Measurements from ENCODE around the gene S100A7A. TPM values are rescaled to one million over a fixed set of nuclear protein-coding genes. Genes with fewer than 3 reads are reported as not detected.

S100A7A gene
- polyA plus RNA-seq, 1 of the 3 experiments (the other 2 are of a cell fraction), result not detected

GRCh38 chr1:153379591-153379990 is 36.7 kb upstream of the S100A7A start:
- 11% methylated on average over 9 of the region's 10 CpGs for WGBS (ENCODE audit: low lambda C conversion rate)
- no peaks in the 10 kb centered on the region for H4K20me1 ChIP-seq (ENCODE audit: insufficient read depth)
- TF ChIP-seq FOXJ3 (CRISPR knock-in tag; IDR thresholded peaks at IDR 0.05), result no peak
- TF ChIP-seq, protein P1, sequence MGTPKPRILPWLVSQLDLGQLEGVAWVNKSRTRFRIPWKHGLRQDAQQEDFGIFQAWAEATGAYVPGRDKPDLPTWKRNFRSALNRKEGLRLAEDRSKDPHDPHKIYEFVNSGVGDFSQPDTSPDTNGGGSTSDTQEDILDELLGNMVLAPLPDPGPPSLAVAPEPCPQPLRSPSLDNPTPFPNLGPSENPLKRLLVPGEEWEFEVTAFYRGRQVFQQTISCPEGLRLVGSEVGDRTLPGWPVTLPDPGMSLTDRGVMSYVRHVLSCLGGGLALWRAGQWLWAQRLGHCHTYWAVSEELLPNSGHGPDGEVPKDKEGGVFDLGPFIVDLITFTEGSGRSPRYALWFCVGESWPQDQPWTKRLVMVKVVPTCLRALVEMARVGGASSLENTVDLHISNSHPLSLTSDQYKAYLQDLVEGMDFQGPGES (IDR thresholded peaks at IDR 0.05; ENCODE audit: low read depth, low read length), result no peak
- TF ChIP-seq POLR2AphosphoS5 (IDR thresholded peaks at IDR 0.05; ENCODE audit: low read depth, low read length), result no peak
- TF ChIP-seq ZBTB33 (IDR thresholded peaks at IDR 0.05; ENCODE audit: borderline replicate concordance, low read depth), result no peak
- no peaks in the 10 kb centered on the region for H3K79me2 ChIP-seq (ENCODE audit: insufficient read depth)
- POLR2A ChIA-PET, result no interaction called here
- no peaks in the 10 kb centered on the region for H3K9me2 ChIP-seq
- H3K9ac ChIP-seq, result no peak overlapping the region
- DNase-seq, result no peak
- no peaks in the 10 kb centered on the region for H3K9me3 ChIP-seq
- H3K4me2 ChIP-seq, result no peak overlapping the region
- no peak overlapping the region for H3K27ac ChIP-seq (ENCODE audit: low read depth in 2 of 2, low read length in 1 of 2)
- no peaks in the 10 kb centered on the region; the same call in 1 of the 2 replicates for H3K27me3 ChIP-seq (ENCODE audit: insufficient read depth)
- no peaks in the 10 kb centered on the region for H3F3A ChIP-seq (replicated peaks; ENCODE audit: insufficient read depth)
- CTCF ChIA-PET, result no interaction called here
- no peak overlapping the region for H2AFZ ChIP-seq (ENCODE audit: low read depth)
- no peaks in the 10 kb centered on the region for H3K4me1 ChIP-seq (ENCODE audit: control insufficient read depth in 1 of 2, insufficient read depth in 2 of 2, low read depth in 1 of 2, low read length in 1 of 2)
- no peaks in the 10 kb centered on the region for H3K36me3 ChIP-seq (replicated peaks in 1 of 2; ENCODE audit: control insufficient read depth in 1 of 2, insufficient read depth in 2 of 2, low read length in 1 of 2)
- no peak overlapping the region for H3K4me3 ChIP-seq (ENCODE audit: low read depth in 2 of 2, low read length in 1 of 2)

GRCh38 chr1:153380711-153381110 is 35.6 kb upstream of the S100A7A start:
- no peaks in the 10 kb centered on the region; the same call in 1 of the 2 replicates for H3K27me3 ChIP-seq (ENCODE audit: insufficient read depth)
- H3K36me3 ChIP-seq (replicated peaks in 1 of 2; ENCODE audit: control insufficient read depth in 1 of 2, insufficient read depth in 2 of 2, low read length in 1 of 2), result no peaks in the 10 kb centered on the region
- TF ChIP-seq, protein P1 (IDR thresholded peaks at IDR 0.05; ENCODE audit: low read depth, low read length), result no peak
- no peak for TF ChIP-seq CHD2 (IDR thresholded peaks at IDR 0.05; ENCODE audit: low read length, partially characterized antibody)
- TF ChIP-seq GATA2 (CRISPR knock-in tag; IDR thresholded peaks at IDR 0.05), result no peak
- no peak for TF ChIP-seq GABPA (IDR thresholded peaks at IDR 0.05; ENCODE audit: low read depth)
- no peak for TF ChIP-seq NFIC (IDR thresholded peaks at IDR 0.05; ENCODE audit: borderline replicate concordance)
- no peak for DNase-seq
- H3K4me1 ChIP-seq (ENCODE audit: control insufficient read depth in 1 of 2, insufficient read depth in 2 of 2, low read depth in 1 of 2, low read length in 1 of 2), result no peaks in the 10 kb centered on the region
- no peaks in the 10 kb centered on the region for H4K20me1 ChIP-seq (ENCODE audit: insufficient read depth)
- no peaks in the 10 kb centered on the region for H3F3A ChIP-seq (replicated peaks; ENCODE audit: insufficient read depth)
- no peak overlapping the region for H3K4me2 ChIP-seq
- ChIA-PET POLR2A (no interaction called here), CTCF (no interaction called here)
- no peak overlapping the region for H3K4me3 ChIP-seq (ENCODE audit: low read depth in 2 of 2, low read length in 1 of 2)
- H3K27ac ChIP-seq (ENCODE audit: low read depth in 2 of 2, low read length in 1 of 2), result no peak overlapping the region
- H3K9me3 ChIP-seq, result no peaks in the 10 kb centered on the region
- H2AFZ ChIP-seq (ENCODE audit: low read depth), result no peak overlapping the region
- H3K9ac ChIP-seq, result no peak overlapping the region
- H3K79me2 ChIP-seq (ENCODE audit: insufficient read depth), result no peaks in the 10 kb centered on the region
- H3K9me2 ChIP-seq, result no peaks in the 10 kb centered on the region
- 37% methylated on average over 14 of the region's 23 CpGs for WGBS (ENCODE audit: low lambda C conversion rate)
